ENCODE measurements around the gene EXOC4.

Gene EXOC4

DNA sequence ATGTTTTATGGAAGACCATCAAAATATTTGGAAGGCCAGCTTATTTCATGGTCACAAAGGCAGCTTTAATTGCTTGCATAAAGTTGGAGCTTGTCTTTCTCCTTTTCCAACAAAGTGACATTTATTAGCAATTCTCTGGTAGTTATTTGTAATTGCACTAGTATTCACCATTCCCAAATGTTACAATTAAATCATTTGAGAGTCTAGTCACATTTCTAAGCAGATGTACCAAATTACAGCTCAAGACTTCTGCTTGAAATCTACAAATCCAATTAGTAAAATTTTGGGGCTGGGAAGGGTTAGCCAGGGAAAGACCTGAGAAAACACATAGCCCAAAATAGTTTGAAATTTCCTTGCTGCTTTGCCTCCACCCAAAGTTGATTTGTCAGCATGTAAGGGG, 498.2 kb downstream of the EXOC4 start:
- no peak overlapping the region for H3K9ac ChIP-seq (ENCODE audit: low read depth, low read length)
- no peak overlapping the region for H3K4me3 ChIP-seq (ENCODE audit: low read length)

DNA sequence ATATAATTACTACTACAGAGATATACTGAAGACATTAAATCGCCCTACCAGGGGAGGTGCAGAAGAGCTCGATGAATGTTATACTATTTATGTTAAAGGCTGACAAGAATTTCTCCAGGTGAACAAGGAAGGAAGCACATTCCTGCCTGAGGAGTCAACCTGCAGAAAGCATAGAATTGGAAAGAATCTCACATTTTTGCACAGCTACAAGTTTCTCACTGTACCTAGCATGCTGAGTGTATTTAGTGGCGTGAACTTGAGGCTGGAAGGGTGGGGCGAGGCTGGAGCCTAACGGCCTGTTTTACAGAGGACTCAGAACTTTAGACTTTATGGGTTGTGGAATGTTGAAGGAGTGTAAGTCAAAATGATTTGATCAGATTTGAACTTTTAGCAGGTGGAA, 500.6 kb downstream of the EXOC4 start:
- Histone ChIP-seq H3K27me3 (ENCODE audit: insufficient read depth, low read length) (no peaks in the 10 kb centered on the region), H3K9me3 (ENCODE audit: insufficient read depth, low read depth, low read length) (no peaks in the 10 kb centered on the region), H3K27ac (ENCODE audit: low read depth, low read length) (no peak overlapping the region), H3K4me1 (ENCODE audit: insufficient read depth, low read length) (peaks cover 19% of the 10 kb centered on the region), H3K36me3 (ENCODE audit: insufficient read depth, low read length) (no peaks in the 10 kb centered on the region), H3K4me3 (ENCODE audit: low read length) (no peak overlapping the region), H3K9ac (ENCODE audit: low read depth, low read length) (no peak overlapping the region)
- WGBS = 94% methylated on average over 5 of the region's 5 CpGs

More for the DNA sequence above, 498.2 kb downstream of the EXOC4 start:
- no peaks in the 10 kb centered on the region for H3K27me3 ChIP-seq (ENCODE audit: insufficient read depth, low read length)
- no peak overlapping the region for H3K27ac ChIP-seq (ENCODE audit: low read depth, low read length)
- H3K9me3 ChIP-seq (ENCODE audit: insufficient read depth, low read depth, low read length) = no peaks in the 10 kb centered on the region
- no peaks in the 10 kb centered on the region for H3K36me3 ChIP-seq (ENCODE audit: insufficient read depth, low read length)
- H3K4me1 ChIP-seq (ENCODE audit: insufficient read depth, low read length) = peaks cover 29% of the 10 kb centered on the region

DNA sequence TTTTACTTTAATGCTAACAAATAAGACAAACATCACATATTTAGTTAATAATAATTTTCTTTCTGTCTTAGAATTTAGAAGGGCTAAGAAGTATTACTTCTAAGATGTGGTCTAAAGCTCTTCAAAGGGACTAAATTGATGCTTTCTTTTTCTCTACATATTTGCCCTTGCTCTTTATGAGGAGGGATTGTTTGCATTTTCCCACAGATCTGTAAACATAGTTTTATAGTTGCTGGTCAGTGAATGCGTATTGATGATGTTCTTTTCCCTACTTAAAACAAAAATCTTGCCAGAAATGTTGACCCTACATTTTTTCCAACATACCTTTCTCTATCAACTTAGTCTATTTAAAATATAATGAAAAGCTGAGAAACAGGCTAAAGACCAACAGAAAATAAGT, 501.8 kb downstream of the EXOC4 start:
- Histone ChIP-seq H3K36me3 (ENCODE audit: insufficient read depth, low read length) (no peaks in the 10 kb centered on the region), H3K9ac (ENCODE audit: low read depth, low read length) (no peak overlapping the region), H3K27ac (ENCODE audit: low read depth, low read length) (no peak overlapping the region), H3K27me3 (ENCODE audit: insufficient read depth, low read length) (no peaks in the 10 kb centered on the region), H3K4me3 (ENCODE audit: low read length) (no peak overlapping the region), H3K4me1 (ENCODE audit: insufficient read depth, low read length) (peaks cover 18% of the 10 kb centered on the region), H3K9me3 (ENCODE audit: insufficient read depth, low read depth, low read length) (no peaks in the 10 kb centered on the region)
- no CpG with 5 or more reads among the region's 1 CpG for WGBS

DNA sequence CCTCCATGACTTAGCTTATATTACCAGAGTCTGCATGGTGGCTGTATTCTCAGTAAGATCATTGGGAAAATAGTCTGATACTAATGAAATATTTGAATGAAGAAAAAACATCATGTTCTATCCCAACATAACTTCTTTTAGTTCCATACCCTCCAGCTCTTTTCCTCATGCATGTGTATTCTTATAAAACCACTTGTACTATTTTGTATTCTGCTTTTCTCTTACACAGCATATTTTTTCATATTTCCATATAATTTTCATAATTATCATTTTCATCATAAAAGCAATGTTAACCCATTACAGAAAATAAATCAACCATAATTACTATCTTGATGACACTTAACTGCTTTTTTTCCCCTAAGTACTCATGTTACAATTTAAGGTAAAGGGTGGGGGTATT, 503.0 kb downstream of the EXOC4 start:
- Histone ChIP-seq H3K4me3 (ENCODE audit: low read length) (no peak overlapping the region), H3K9ac (ENCODE audit: low read depth, low read length) (no peak overlapping the region), H3K36me3 (ENCODE audit: insufficient read depth, low read length) (no peaks in the 10 kb centered on the region), H3K27me3 (ENCODE audit: insufficient read depth, low read length) (no peaks in the 10 kb centered on the region), H3K9me3 (ENCODE audit: insufficient read depth, low read depth, low read length) (no peaks in the 10 kb centered on the region), H3K4me1 (ENCODE audit: insufficient read depth, low read length) (peaks cover 6% of the 10 kb centered on the region; the same call in 1 of the 2 replicates), H3K27ac (ENCODE audit: low read depth, low read length) (no peak overlapping the region)

DNA sequence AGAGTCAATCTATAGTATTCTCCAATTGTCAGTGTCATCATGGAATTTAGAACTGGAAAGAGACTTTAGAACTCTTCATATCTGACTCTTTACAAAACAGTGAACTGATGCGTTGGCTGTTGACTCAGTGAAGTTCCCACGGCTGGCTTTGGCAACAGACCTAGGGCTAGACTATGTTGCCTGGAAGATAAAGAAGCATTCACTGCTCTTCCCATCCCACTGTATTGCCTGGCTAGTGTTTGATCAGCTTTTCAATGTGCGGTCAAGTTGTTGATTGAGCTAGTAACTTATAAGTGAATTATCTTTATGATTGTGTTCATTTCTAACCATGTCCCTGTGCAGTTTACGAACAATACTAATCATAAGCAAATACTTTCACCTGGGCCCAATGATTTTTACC, 508.6 kb downstream of the EXOC4 start:
- Histone ChIP-seq H3K4me3 (ENCODE audit: low read length) (no peak overlapping the region), H3K27ac (ENCODE audit: low read depth, low read length) (no peak overlapping the region), H3K9me3 (ENCODE audit: insufficient read depth, low read depth, low read length) (no peaks in the 10 kb centered on the region), H3K27me3 (ENCODE audit: insufficient read depth, low read length) (no peaks in the 10 kb centered on the region), H3K9ac (ENCODE audit: low read depth, low read length) (no peak overlapping the region), H3K4me1 (ENCODE audit: insufficient read depth, low read length) (no peaks in the 10 kb centered on the region), H3K36me3 (ENCODE audit: insufficient read depth, low read length) (no peaks in the 10 kb centered on the region)
- WGBS = 94% methylated on average over 4 of the region's 4 CpGs

DNA sequence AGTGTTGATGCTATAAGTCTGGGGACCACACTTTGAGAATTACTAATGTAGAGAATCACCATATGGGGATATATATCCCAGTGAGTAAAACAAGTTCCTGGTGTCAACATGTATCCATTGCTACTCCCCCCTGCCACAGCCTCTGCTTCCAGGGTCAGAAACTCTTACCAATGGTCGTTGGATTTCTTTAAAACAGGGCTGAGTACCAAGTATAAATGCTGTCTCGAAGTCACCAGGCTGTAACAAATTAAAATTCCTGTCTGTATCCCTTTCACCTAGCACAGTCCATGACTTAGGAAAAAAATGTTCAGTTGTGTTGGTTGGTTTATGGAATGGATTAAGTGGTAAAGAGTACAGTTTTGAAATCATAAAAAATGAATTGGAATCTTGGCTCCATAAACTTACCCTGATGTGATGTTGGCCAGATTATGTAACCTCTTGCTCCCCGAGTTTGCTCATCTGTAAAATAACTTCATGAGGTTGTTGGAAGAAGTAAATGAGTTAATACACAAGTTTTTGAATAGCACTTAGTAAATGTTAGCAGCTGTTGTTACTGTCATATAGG, 510.3 kb downstream of the EXOC4 start:
- Histone ChIP-seq H3K9me3 (ENCODE audit: insufficient read depth, low read depth, low read length) (no peaks in the 10 kb centered on the region), H3K9ac (ENCODE audit: low read depth, low read length) (no peak overlapping the region), H3K36me3 (ENCODE audit: insufficient read depth, low read length) (no peaks in the 10 kb centered on the region), H3K4me1 (ENCODE audit: insufficient read depth, low read length) (peaks cover 6% of the 10 kb centered on the region; the same call in 1 of the 2 replicates), H3K27ac (ENCODE audit: low read depth, low read length) (no peak overlapping the region), H3K4me3 (ENCODE audit: low read length) (no peak overlapping the region), H3K27me3 (ENCODE audit: insufficient read depth, low read length) (no peaks in the 10 kb centered on the region)
- 94% methylated on average over 3 of the region's 3 CpGs for WGBS

DNA sequence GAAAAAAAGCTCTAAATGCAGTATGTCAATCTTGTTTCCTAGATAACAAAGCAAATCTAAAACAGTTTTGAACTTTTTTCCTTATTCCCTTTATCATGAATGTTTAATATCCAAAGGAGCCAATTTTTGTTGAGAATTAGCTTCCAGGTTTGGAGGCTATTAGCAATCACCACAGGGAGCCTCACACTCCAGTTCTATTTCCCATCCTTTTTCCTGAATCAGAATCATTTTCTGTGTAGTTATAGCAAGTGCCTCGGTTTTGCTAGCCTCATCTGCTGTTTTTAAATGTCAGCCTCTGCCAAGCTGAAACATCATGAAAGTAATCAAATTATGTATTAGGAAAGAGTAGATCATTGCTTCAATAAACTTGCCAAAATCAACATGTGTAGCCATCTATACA, 516.8 kb downstream of the EXOC4 start:
- H3K27ac ChIP-seq (ENCODE audit: low read depth, low read length) = no peak overlapping the region
- H3K9ac ChIP-seq (ENCODE audit: low read depth, low read length) = no peak overlapping the region
- H3K4me3 ChIP-seq (ENCODE audit: low read length) = no peak overlapping the region
- WGBS = 63% methylated on average over 1 of the region's 1 CpG
- no peaks in the 10 kb centered on the region for H3K27me3 ChIP-seq (ENCODE audit: insufficient read depth, low read length)
- H3K9me3 ChIP-seq (ENCODE audit: insufficient read depth, low read depth, low read length) = no peaks in the 10 kb centered on the region
- H3K4me1 ChIP-seq (ENCODE audit: insufficient read depth, low read length) = peaks cover 21% of the 10 kb centered on the region
- no peaks in the 10 kb centered on the region for H3K36me3 ChIP-seq (ENCODE audit: insufficient read depth, low read length)

DNA sequence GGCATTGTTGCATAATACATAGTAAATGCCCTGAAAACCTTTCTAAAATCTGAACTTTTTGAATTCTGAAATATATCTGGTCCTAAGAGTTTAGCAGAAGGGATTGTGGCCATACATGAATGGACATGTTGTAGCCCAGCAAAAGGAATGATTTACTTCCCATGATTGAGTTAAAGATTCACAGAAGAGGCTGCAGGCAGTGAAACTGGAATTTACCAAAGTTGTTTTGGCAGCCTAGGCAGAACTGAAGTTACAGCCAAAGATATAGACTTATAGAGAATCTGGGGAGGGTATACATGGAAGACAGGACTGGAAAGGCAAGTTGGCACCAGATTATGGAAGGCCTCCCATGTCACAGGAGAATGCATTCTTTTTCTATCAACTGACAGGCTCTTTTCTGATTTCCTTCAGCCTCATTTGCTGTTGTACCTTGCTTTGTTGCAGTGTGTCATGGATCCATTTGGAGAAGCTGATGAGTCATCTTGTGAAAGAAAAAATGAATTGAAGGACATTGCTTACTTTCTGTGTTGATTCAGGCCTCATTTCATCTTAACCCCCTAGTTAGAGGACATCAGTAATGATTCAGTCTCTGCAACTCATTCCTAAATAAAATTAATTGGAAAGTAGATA, 518.1 kb downstream of the EXOC4 start:
- Histone ChIP-seq H3K9ac (ENCODE audit: low read depth, low read length) (no peak overlapping the region), H3K4me1 (ENCODE audit: insufficient read depth, low read length) (peaks cover 21% of the 10 kb centered on the region), H3K27ac (ENCODE audit: low read depth, low read length) (no peak overlapping the region; the same call in 1 of the 2 replicates), H3K27me3 (ENCODE audit: insufficient read depth, low read length) (no peaks in the 10 kb centered on the region), H3K36me3 (ENCODE audit: insufficient read depth, low read length) (no peaks in the 10 kb centered on the region), H3K4me3 (ENCODE audit: low read length) (no peak overlapping the region), H3K9me3 (ENCODE audit: insufficient read depth, low read depth, low read length) (no peaks in the 10 kb centered on the region)

DNA sequence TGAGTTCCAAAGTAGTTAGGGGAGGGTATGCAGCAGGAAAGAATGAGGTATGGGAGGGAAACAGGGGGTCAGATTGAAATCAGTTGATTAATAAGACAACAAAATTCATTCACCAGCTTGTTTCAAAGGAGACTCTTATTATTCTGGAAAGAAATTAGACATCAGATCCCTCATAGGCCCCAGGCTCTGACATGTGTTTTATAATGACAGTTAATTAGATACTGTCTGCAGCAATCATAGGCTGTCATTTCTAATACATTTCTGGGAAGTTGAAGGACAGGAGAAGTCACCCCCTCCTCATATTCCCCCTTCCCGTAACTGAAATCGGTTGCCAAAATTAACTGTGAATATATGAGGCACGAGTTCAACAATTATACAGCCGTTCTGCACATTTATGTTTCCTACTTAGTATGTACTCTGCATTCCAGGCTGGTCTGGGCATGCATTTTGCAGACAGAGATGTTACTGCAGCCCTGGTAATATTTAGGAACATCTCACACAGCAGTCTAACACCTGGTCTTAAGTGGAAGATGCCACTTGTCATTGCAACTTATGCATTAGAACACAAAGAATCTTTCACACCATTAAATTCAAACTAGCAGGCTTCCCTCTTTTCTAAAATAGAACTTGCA, 519.0 kb downstream of the EXOC4 start:
- H3K4me3 ChIP-seq (ENCODE audit: low read length) = no peak overlapping the region
- H3K27me3 ChIP-seq (ENCODE audit: insufficient read depth, low read length) = no peaks in the 10 kb centered on the region
- H3K4me1 ChIP-seq (ENCODE audit: insufficient read depth, low read length) = peaks cover 21% of the 10 kb centered on the region
- no peak overlapping the region for H3K9ac ChIP-seq (ENCODE audit: low read depth, low read length)
- no peaks in the 10 kb centered on the region for H3K9me3 ChIP-seq (ENCODE audit: insufficient read depth, low read depth, low read length)
- WGBS = 98% methylated on average over 4 of the region's 4 CpGs
- H3K27ac ChIP-seq (ENCODE audit: low read depth, low read length) = no peak overlapping the region
- no peaks in the 10 kb centered on the region for H3K36me3 ChIP-seq (ENCODE audit: insufficient read depth, low read length)

DNA sequence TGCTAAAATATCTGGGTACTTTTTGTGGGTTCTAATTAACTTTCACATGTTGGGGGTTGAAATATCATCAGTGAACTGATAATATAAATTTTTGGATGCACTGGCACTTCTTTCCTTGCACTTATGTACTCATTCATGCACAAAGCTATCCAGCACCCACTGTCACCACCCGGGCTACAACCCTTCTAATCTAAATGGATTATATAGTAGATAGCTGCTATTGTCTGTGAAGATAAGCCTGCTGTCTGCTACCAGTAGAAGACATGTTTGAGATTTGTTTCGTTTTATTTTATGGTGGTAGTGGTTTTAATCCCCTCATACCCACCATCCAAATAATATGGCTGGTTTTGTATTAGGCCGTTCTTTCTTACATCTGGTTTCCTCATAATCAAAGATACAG, 520.7 kb downstream of the EXOC4 start:
- Histone ChIP-seq H3K4me1 (ENCODE audit: insufficient read depth, low read length) (peaks cover 15% of the 10 kb centered on the region; the same call in 1 of the 2 replicates), H3K27ac (ENCODE audit: low read depth, low read length) (no peak overlapping the region), H3K27me3 (ENCODE audit: insufficient read depth, low read length) (no peaks in the 10 kb centered on the region), H3K36me3 (ENCODE audit: insufficient read depth, low read length) (no peaks in the 10 kb centered on the region), H3K9ac (ENCODE audit: low read depth, low read length) (no peak overlapping the region), H3K4me3 (ENCODE audit: low read length) (no peak overlapping the region), H3K9me3 (ENCODE audit: insufficient read depth, low read depth, low read length) (no peaks in the 10 kb centered on the region)
- no CpG with 5 or more reads among the region's 3 CpGs for WGBS

DNA sequence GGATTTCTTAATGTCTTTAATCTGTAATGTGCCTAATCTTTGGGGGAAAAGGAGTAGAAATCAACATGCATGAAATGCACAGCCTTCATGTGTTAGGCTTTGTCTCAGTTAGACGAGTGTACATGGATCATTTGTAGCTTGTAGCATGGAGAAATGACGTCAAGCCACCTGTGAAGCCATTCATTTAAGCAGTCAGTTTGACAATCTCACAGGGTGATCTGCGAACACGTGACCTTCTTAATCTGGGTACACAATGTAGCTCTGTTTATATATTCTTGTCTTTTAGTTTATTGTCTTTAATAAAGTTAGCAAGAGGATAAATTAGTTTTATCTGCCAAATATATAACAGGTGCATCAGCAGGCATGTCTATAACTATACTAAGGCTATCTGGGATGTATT, 522.3 kb downstream of the EXOC4 start:
- peaks cover 8% of the 10 kb centered on the region; the same call in 1 of the 2 replicates for H3K4me1 ChIP-seq (ENCODE audit: insufficient read depth, low read length)
- WGBS = 94% methylated on average over 4 of the region's 4 CpGs
- H3K9ac ChIP-seq (ENCODE audit: low read depth, low read length) = no peak overlapping the region
- H3K27ac ChIP-seq (ENCODE audit: low read depth, low read length) = no peak overlapping the region
- no peaks in the 10 kb centered on the region for H3K9me3 ChIP-seq (ENCODE audit: insufficient read depth, low read depth, low read length)
- no peaks in the 10 kb centered on the region for H3K36me3 ChIP-seq (ENCODE audit: insufficient read depth, low read length)
- H3K27me3 ChIP-seq (ENCODE audit: insufficient read depth, low read length) = no peaks in the 10 kb centered on the region
- no peak overlapping the region for H3K4me3 ChIP-seq (ENCODE audit: low read length)
